Activated CD4-positive, alpha-beta T cell treated with anti-CD3 and anti-CD28 coated beads, Interleukin-2, amount 50 U/mL, for 16 hours (primary cell): ENCODE results near the gene SYPL1.

ENCODE experiments used
- DNase-seq: peaks from one replicate; pipeline ENCODE4 v3.0.0-alpha.2; 2020

The SYPL1 gene

GRCh38 chr7:106064771-106065574, 47.1 kb downstream of the SYPL1 start:
- DNase-seq = no peak

GRCh38 chr7:106064316-106064715, 47.8 kb downstream of the SYPL1 start:
- DNase-seq = no peak

DNA sequence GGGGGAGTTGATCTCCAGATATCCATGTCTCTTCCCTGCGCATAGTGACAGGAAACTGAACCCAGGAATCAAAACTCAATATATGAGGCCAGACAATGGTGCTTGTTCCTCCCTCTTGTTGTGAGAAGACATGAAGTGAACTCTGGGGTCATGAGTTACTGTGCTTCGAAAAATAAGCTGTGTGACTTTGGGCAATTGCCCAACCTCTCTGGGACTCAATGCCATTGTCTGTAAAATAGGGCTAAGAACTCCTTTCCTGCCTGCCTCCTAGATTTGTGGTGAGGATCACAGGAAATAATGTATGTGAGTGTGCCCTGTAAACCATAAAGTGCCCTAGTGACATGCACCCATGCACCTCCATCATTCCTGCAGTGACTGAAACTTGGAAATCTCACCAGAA, 48.4 kb downstream of the SYPL1 start:
- no peak for DNase-seq

DNA sequence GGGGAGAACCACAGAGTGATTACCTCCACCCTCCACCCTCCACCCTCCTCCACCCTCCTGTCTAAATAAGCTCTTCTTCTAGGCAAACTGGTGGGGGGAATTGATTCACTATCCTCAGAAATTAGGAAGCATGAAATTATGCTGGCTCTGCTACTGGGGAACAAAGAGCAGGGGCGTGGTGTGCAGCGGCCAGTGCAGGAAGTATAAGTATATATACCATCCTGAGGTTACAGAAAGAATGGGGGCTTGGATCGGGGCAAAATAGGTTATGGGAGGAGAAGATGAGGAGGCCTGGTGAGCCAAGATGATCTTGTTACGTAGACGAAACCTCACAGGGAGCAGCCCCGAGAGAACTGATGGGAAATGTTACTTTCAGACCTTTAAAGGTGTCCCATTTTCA, 49.1 kb downstream of the SYPL1 start:
- DNase-seq = no peak

DNA sequence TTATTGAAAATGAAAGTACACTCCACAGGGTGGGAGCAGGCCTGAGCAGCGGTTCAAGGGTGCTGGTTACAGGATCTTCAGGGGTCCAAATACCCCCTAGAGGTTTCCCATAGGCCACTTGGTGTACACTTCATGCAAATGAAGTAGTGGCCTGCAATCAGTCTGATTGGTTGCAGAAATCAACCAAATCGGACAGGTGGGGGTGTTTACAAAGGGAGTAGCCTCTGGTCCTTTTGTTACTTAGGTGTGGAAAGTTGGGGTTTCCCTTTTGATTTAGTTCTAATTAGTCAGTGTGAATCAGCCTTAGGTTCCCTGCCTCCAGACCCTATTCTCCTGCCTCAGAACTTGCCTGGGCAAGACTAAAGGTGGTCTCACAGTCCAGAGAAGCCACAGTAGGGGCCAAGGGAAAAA, 49.6 kb downstream of the SYPL1 start:
- no peak for DNase-seq

DNA sequence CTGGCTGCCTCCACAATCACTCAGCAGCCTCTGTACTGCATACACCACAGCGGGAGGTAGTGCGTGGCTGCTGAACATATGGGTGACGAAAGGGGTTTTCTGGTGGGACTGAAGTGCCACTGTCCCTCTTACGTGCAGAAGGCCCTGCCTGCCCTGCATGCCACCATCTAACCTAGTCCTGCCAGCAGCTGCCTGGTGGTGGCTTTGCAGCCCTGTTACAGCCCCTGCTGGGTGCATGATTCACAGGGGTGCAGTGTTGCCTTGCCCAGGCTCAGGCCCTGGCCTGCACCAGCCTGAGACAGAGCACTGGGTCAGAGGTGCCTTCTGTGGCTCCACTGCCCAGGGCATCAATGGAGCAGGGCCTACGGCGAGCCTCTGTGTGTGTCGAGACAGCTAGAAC, 50.1 kb downstream of the SYPL1 start:
- DNase-seq = no peak

DNA sequence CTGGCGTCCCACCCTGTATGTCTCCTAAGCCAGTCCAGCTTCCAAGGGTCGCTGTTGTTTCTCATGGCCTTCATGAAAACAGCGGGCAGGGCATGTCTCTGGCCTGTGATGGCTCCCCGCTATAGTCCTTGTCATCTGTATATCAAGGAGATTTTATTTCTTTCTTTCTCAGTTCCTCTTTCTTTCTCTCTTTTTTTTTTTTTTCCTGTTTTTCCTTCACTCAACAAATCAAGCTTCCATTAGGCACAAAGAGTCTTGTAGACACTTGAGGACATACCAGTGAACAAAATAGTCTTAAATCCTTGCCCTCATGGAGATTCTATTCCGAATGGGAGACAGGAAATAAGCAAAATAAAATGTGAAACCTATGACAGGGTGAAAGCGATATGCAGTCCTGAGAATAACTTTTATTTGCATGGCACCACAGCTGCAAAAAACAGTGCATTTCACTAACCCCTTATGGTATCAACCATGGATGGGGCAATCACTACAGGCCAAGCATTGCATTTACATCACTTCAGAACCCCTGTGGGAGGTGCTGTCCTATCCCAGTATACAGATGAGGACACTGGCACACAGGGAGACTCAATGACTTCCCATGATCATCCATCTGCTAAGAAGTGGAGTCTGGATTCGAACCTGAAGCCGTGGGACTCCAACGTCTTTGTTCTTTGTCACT, 50.7 kb downstream of the SYPL1 start:
- no peak for DNase-seq

- no peak for DNase-seq
Measured at GRCh38 chr7:106060394-106060920, 51.7 kb downstream of the SYPL1 start.

- no peak for DNase-seq
Measured at GRCh38 chr7:106059556-106059955, 52.6 kb downstream of the SYPL1 start.

GRCh38 chr7:106058928-106059324, 53.2 kb downstream of the SYPL1 start:
- DNase-seq = no peak

DNA sequence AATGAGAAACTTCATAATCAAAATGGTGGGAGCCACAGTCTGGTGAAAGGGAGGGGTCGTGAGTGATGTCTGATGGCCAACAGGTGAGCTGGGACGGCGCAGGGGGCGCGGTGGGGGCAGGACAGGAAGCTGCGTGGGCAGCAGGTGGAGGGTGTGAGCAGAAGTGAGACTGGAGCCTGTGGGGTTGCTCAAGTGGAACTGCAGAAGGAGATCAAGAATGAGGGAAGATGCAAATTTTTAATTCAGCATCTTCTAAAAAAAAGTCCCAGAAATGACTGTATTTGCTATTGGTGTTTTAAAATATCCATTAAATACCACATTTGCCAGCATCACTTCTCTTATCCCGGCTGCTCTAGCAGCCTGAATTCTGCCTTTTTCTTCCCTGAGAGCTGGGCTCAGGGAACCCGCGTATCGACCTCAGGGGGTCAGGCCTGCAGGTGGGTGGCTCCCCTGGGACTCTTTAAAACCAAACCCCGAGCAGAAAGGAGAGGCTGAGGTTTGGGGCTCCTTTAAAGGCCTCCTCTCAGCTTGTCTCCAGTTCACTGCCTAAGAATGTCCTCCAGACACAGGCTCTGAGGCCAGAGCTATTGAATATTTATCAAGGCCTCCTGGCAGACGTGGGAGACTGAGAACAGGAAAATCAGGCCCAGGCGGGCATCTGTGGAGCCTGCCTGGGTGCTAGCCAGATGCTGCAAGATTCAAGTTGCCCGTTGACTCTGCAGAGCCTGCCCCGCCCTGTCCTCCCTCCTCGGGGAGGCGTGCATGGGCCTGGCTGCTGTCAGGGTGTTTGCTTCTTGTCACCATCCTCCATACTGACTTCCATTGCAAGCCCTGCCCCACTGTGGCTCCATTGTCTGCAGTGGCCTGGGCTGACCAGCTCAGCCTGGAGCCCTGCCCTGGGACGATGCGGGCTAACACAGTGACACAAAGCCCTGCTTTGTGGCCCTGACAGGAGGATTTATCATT, 53.9 kb downstream of the SYPL1 start:
- DNase-seq = no peak

- no peak for DNase-seq
Measured at GRCh38 chr7:106057204-106057961, 54.7 kb downstream of the SYPL1 start.

DNA sequence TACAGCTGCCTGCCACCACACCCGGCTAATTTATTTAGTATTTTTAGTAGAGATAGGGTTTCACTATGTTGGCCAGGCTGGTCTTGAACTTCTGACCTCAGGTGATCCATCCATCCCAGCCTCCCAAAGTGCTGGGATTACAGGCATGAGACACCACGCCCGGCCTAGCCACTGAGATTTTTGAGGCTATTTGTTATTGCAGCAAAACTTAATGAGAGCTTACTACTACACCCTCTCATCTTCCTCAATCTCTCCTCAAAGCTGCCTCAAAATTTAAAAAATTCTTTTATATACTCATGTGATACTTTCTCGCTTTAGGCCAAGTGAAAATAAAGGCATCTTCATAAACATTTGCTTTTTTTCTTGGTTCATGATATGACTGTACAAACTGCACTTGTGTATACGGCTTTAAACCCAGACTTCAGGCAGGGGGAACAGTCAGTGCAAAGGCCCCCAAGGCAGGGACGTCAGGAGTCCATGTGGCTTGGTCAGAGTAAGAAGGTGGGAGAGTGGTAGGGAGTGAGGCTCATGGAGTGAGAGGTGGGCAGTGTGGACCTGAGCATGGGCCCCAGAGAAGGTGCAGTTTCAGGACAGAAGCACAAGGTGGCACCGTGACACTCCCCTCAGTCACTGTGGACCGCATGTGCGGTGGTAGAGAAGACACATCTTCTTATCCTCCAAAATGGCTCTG, 55.5 kb downstream of the SYPL1 start:
- DNase-seq = peak; percentile 72

GRCh38 chr7:106054971-106055532, 57.1 kb downstream of the SYPL1 start:
- DNase-seq = no peak

DNA sequence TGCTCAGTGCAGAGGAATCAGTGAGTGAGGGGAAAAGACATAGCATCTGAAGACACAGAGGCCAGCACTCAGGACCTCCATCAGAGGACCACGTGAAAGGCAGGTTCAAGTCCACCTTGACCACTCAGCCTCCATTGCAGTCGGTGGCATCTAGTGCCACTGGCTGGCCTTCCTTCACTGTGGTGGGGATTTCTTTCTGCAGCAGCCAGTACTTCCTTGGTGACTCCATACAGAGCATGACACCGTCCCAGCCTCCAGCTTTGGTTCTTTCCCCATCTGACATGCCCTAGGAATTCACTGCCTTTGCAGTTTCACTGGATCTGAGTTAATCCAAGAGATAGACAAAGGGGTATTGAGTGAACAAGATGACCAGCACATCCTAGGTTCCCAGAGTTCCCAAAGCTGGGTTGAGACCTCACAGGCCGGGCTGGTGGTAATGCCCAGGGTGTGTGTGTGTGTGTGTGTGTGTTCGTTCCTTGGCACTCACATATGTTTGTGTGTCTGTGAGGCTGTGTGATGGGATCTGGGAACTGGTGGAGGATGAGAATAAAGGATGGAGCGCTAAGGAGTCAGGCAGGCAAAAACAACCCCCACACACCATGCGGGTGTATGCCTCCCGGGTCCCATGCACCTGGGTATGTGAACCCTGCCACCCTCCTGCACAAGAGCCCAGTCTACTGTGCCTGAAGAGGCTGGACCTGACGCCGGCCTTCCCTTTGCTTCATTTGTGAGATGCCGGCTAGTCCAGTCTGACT, 57.8 kb downstream of the SYPL1 start:
- no peak for DNase-seq

DNA sequence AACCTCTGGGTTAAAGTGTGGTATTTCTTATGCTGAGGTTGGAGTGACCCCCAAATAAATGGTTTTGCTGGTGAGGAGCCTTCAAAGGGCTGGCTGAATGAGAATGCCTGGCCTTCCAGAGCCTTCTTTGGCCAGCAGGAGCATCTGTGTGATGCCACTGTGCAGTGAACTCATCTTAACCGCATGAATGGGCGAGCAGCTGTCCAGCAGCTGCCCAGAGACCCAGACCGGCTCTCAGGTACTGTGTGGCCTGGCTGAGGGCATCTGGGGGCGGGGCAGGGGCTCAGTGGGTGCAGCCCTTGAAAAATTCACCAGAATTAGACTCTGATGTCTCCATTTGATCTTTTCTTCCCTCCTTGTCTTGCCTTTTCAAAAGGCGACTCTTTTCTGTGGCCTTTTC, 59.0 kb downstream of the SYPL1 start:
- no peak for DNase-seq

GRCh38 chr7:106052681-106053080, 59.4 kb downstream of the SYPL1 start:
- DNase-seq = no peak

GRCh38 chr7:106050746-106051117, 61.4 kb downstream of the SYPL1 start:
- DNase-seq = no peak

DNA sequence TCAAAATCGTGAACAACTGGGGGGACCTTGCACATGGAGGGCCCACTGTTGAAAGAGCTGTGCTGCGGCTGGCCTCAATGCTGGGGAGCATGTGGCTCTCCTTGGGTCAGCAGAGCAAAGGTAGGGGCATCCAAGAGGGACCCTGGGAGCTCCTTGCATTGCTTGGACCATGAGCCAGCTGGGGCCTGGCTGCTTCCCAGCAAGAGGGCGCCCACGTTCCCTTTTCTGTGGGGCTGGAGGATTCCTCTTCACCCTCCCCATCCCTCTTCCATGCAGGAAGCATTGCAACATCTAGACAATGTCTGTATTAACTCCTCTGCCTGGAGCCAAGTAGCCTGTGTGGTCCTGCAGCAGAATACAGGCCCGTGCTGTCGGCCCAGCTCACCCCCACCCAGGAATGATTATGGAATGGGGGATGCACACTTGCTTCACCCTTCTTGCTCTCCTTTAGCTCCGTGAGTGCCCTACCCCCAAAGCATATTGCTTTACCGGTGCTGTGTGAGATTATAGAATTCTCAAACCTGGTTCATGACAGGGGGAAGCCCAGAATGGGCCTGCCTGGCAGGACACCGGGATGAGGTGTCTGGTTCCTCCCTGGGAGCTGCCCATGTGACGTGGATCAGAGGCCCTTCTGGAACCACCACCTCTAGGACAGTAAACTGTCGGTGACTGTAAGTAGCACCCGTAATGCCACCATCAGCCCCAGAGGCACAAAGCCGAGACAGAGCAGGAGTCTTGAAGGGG, 61.9 kb downstream of the SYPL1 start:
- no peak for DNase-seq
